ENCODE measurements around the gene MED13L.

The MED13L gene

DNA sequence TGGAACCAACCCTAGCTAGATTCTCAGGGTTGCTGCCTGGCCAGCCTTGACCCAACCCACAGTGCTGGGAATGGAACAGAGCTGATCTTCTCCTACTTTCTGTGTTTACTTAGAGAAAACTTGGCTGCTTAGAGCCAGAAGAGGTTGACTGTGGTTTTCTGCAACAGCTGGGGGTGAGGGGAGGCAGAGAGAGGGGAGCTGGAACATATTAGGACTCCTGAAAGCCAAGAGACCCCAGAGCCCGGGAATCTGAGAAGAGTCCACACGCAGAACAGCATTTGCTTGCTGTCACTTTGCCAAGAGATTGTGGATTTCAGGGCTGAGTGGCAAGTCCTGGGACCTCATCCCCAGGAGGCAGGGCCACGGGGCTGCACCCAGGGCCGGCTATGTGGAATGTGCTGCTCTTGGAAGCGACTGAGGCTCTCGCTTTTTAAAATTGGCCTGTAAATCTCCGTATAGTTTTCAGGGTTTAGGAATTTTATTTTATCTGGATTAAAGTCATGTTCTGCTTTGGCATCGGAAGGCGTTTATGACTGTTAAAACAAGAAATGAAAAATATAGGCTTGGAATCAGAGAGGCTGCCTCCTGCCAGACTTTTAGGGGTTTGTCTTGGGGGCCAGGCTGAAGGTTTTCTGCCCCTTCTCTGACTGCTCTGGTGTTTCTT is 22.3 kb upstream of the MED13L start:
- H3K9ac ChIP-seq, result 0 out of 22 replicates have a peak overlapping the region, but pooled peaks of 1 of the 11 experiments have one; percentile 15
- peak overlapping the region in 2 of 11 experiments; percentile 27 to 43; a peak in 3 of 22 replicates for H3K27ac ChIP-seq
- no peaks in the 10 kb centered on the region for H3K36me3 ChIP-seq
- peak overlapping the region in 8 of 11 experiments; percentile 8 to 58 (median 44); a peak in 11 of 22 replicates for H3K4me2 ChIP-seq
- H3K27me3 ChIP-seq, result no peaks in the 10 kb centered on the region
- H4K20me1 ChIP-seq, result no peaks in the 10 kb centered on the region
- no peak overlapping the region for H3K4me3 ChIP-seq
- peaks cover 23 to 71% (median 49%) of the 10 kb centered on the region in 10 experiments for H3K4me1 ChIP-seq
- H3K9me3 ChIP-seq (replicated peaks in 1 of 11), result peaks cover 0 to 8% (median 0%) of the 10 kb centered on the region in 11 experiments; a peak in 2 of 22 replicates
- TF ChIP-seq Cebpa-rat (IDR thresholded peaks at IDR 0.05), result no peak

DNA sequence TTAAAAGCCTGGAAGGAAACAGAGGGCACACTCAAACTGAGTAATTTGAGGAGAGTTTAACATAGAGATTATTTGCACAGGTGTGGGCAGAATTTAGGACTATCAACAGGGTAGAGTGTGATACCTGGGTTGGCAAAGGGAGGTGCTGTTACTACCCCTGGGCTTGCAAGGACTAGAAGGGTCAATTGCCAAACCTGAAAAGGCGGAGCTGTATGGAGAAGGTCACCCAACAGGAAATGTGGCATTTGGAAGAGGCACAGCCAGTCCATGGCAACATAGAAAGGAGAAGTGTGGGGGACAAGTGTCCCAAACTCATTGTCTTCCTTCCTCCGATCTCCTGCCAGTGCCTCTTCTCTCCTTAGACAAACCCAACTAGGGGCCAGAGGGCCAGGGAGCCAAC is 21.6 kb upstream of the MED13L start:
- H3K4me2 ChIP-seq, result peak overlapping the region in 7 of 11 experiments; percentile 14 to 58 (median 44); a peak in 12 of 22 replicates
- H4K20me1 ChIP-seq, result no peaks in the 10 kb centered on the region
- H3K27me3 ChIP-seq, result no peaks in the 10 kb centered on the region
- H3K27ac ChIP-seq, result no peak overlapping the region
- peaks cover 22 to 63% (median 43%) of the 10 kb centered on the region in 10 experiments for H3K4me1 ChIP-seq
- no peak for TF ChIP-seq Cebpa-rat (IDR thresholded peaks at IDR 0.05)
- peaks cover 0 to 8% (median 0%) of the 10 kb centered on the region in 11 experiments; a peak in 2 of 22 replicates for H3K9me3 ChIP-seq (replicated peaks in 1 of 11)
- H3K9ac ChIP-seq, result no peak overlapping the region
- no peak overlapping the region for H3K4me3 ChIP-seq
- H3K36me3 ChIP-seq, result no peaks in the 10 kb centered on the region

DNA sequence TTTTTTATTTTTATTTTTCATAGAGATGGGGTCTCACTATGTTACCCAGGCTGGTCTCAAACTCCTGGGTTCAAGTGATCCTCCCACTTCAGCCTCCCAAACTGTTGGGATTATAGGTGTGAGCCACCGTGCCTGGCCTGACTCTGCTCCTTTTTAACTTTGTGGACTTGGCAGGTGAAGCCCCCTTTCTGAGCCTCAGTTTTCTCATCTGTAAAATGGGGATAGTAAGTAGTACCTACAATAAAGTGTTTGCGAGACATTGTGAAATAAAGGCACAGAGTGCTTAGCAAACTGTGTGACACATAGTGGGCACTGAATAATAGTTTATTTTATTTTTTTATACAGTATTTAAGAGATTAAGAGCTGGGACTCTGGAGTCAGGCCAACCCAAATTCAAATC is 21.1 kb upstream of the MED13L start:
- H3K9me3 ChIP-seq (replicated peaks in 1 of 11), result peaks cover 0 to 8% (median 0%) of the 10 kb centered on the region in 11 experiments; a peak in 2 of 22 replicates
- no peaks in the 10 kb centered on the region for H3K36me3 ChIP-seq
- H3K4me2 ChIP-seq, result peak overlapping the region in 2 of 11 experiments; percentile 18 to 56; a peak in 3 of 22 replicates
- no peak for TF ChIP-seq Cebpa-rat (IDR thresholded peaks at IDR 0.05)
- H3K9ac ChIP-seq, result no peak overlapping the region
- no peaks in the 10 kb centered on the region for H3K27me3 ChIP-seq
- H3K4me1 ChIP-seq, result peaks cover 17 to 58% (median 39%) of the 10 kb centered on the region in 10 experiments
- H4K20me1 ChIP-seq, result no peaks in the 10 kb centered on the region
- H3K4me3 ChIP-seq, result no peak overlapping the region
- no peak overlapping the region for H3K27ac ChIP-seq

DNA sequence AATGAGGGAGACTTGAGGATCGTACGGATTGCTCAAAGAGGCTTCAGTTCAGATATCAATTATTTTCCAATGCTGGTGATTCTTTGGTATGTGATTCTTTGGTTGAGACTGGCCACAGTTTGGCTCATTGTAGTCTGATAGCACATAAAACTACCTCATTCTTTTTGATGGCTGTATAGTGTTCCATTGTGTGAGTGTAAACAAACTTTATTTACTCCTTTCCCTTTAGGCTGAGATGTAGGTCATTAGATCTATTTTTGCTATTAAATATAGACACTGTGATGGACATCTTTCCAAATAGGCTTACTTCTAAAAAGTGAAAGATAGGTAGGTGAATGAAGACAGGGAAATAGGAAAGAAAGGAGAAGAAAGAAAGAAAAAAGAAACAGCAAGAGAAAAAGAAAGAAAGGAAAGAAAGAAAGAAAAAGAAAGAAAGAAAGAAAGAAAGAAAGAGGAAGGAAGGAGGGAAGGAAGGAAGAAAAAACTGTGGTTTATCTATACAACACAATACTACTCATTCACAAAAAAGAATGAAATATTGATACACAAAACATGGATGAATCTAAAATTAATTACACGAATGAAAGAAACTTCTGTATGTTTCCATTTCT is 19.8 kb upstream of the MED13L start:
- H3K9ac ChIP-seq, result no peak overlapping the region
- no peak overlapping the region for H3K27ac ChIP-seq
- peaks cover 4 to 46% (median 26%) of the 10 kb centered on the region in 10 experiments; a peak in 19 of 20 replicates for H3K4me1 ChIP-seq
- peak overlapping the region in 4 of 11 experiments; percentile 7 to 33 (median 13); a peak in 3 of 22 replicates for H3K4me2 ChIP-seq
- H3K36me3 ChIP-seq, result no peaks in the 10 kb centered on the region
- H3K4me3 ChIP-seq, result no peak overlapping the region
- TF ChIP-seq Cebpa-rat (IDR thresholded peaks at IDR 0.05), result no peak
- no peaks in the 10 kb centered on the region for H4K20me1 ChIP-seq
- H3K27me3 ChIP-seq, result no peaks in the 10 kb centered on the region
- H3K9me3 ChIP-seq (replicated peaks in 1 of 11), result peaks cover 0 to 8% (median 0%) of the 10 kb centered on the region in 11 experiments; a peak in 2 of 22 replicates

DNA sequence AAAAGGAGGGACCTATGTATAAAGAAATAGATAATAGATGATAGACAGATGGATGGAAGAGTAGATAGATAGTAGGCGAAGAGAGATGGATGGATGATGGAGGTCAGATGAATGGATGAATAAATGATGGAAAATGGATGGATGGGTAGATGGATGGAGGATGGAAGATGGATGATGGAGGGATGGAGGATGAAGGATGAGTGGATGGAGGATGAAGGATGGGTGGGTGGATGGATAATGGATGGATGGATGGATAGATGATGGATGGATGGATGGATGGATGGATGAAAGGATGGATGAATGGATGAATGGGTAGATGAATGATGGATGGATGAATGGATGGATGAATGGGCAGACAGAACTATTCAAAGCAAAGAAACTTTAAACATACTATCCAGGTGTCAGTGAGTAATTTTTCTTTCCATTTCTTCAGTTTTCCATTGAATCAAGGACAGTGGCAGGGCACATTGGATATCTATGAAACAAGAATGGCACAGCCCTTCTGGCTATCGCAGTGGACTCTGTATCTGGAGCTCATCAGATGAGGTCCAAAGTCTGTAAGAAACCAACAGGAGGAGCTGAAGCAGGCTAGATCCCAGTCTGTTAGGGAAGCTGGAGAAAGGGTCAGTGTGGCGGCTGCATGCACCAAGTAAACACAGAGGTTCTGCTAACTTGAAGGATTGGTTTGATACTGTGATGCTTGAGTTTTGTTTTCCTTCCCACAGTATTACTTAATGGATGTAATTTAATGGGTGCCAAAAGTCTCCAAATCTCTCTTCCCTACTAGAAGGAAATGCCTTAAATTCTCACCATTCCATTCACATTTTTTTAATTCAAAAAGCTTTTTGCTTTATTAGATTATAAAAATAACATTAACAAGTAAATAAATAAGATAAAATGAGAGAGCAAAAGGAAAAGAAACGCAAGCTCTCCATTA is 18.1 kb upstream of the MED13L start:
- H3K36me3 ChIP-seq, result no peaks in the 10 kb centered on the region
- no peak for TF ChIP-seq Cebpa-rat (IDR thresholded peaks at IDR 0.05)
- H3K27me3 ChIP-seq, result no peaks in the 10 kb centered on the region
- H3K27ac ChIP-seq, result no peak overlapping the region
- no peak overlapping the region for H3K4me3 ChIP-seq
- no peaks in the 10 kb centered on the region for H4K20me1 ChIP-seq
- no peak overlapping the region for H3K9ac ChIP-seq
- H3K9me3 ChIP-seq (replicated peaks in 1 of 11), result peaks cover 0 to 8% (median 0%) of the 10 kb centered on the region in 11 experiments; a peak in 2 of 22 replicates
- H3K4me1 ChIP-seq, result peaks cover 0 to 29% (median 17%) of the 10 kb centered on the region in 10 experiments; a peak in 13 of 20 replicates
- no peak overlapping the region for H3K4me2 ChIP-seq

DNA sequence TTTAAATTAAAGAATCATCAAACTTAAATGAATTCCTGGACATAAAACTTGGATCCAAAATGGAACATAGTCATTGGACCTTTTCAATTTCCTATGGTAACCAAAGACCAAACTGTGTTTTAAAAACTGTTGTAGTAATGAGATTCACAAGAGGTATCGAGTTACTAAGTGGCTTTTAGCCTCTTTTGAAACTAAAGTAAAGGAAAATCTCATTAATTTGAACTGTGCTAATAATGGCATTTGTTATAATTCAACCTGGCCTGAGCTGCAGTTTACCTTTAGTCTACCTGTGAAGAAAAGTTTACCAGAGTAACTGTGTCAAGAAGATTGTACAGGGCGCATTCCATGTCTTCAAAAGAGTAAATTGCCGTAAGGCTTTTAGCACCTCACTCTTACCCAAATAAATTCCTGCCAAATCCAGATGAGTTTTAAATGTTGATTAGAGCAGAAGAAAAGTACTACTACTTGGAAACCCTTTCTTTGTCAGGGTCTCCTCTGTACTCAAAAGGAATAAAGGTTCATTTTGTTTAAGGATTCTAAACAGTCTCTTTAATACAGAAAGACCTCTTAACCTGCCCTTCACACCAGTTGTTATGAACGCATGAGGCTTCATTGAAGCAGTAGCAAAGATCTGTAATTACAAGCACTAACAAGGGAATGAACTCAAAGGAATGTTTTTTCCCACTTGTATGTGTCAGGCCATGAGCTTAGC is 17.1 kb upstream of the MED13L start:
- H3K9ac ChIP-seq, result no peak overlapping the region
- peaks cover 0 to 8% (median 0%) of the 10 kb centered on the region in 11 experiments; a peak in 2 of 22 replicates for H3K9me3 ChIP-seq (replicated peaks in 1 of 11)
- peaks cover 0 to 19% (median 11%) of the 10 kb centered on the region in 10 experiments; a peak in 13 of 20 replicates for H3K4me1 ChIP-seq
- H3K4me2 ChIP-seq, result no peak overlapping the region
- no peak overlapping the region for H3K27ac ChIP-seq
- no peaks in the 10 kb centered on the region for H3K36me3 ChIP-seq
- H3K27me3 ChIP-seq, result no peaks in the 10 kb centered on the region
- no peaks in the 10 kb centered on the region for H4K20me1 ChIP-seq
- no peak overlapping the region for H3K4me3 ChIP-seq
- no peak for TF ChIP-seq Cebpa-rat (IDR thresholded peaks at IDR 0.05)

DNA sequence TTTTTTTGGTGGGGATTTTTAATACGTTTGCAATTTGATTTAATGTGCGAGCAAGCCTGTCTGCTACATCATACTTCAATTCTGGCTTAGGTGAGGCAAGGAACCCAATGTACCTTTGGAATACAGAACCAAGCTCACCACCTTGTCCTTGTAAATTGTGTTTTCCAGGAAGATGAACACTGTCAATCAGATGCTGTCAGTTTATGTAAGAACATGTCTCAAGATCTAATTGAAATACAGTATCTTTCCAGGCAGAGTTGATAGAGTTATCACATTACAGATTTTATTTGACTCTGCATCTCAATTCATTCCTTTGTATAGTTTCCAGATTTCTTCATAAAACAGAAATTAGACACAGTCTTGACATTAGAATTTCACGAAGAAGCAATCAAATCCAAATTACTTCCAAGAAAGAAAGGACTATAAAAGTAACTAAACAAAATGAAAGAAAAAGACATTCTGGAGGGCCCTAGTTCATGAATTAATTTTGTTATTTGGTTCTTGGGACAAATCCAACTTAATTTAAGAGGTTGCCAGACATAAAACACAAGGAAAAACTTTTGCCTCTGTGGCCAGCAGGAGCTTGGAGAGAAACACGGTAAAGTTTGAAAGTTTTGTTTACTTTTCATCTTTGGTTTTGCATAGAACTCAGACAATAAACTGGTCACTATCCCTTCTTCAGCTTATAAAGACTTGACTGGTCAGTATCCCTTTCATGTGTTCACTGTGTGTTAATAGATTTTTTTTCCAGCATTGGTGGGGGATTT is 16.4 kb upstream of the MED13L start:
- Histone ChIP-seq H4K20me1 (no peaks in the 10 kb centered on the region), H3K4me3 (no peak overlapping the region), H3K27ac (no peak overlapping the region), H3K27me3 (no peaks in the 10 kb centered on the region), H3K4me1 (peaks cover 0 to 11% (median 4%) of the 10 kb centered on the region in 10 experiments; a peak in 11 of 20 replicates), H3K9me3 (replicated peaks in 1 of 11) (peaks cover 0 to 8% (median 0%) of the 10 kb centered on the region in 11 experiments; a peak in 2 of 22 replicates), H3K9ac (no peak overlapping the region), H3K4me2 (no peak overlapping the region), H3K36me3 (no peaks in the 10 kb centered on the region)
- no peak for TF ChIP-seq Cebpa-rat (IDR thresholded peaks at IDR 0.05)

DNA sequence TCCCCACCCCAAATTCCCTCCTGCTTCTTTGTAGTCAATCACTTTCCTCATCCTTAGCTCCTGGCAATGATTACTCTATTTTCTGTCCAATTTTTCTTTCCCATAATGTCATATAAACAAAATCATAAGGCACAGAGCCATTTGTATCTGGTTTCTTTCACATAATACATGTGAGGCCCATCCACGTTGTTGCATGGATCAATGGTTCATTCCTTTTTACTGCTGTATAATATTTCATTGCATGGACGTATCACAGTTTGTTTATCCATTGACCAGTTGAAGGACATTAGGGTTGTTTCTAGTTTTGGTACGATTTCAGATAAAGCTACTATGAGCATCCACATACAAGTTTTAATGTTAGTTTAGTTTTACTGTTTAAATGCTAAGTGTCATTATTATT is 13.7 kb upstream of the MED13L start:
- Histone ChIP-seq H3K4me2 (no peak overlapping the region), H3K9me3 (replicated peaks in 1 of 11) (no peaks in the 10 kb centered on the region), H4K20me1 (no peaks in the 10 kb centered on the region), H3K27me3 (no peaks in the 10 kb centered on the region), H3K4me3 (no peak overlapping the region), H3K9ac (no peak overlapping the region), H3K4me1 (peaks cover 0 to 5% (median 0%) of the 10 kb centered on the region in 10 experiments; a peak in 1 of 20 replicates), H3K27ac (no peak overlapping the region), H3K36me3 (no peaks in the 10 kb centered on the region)
- TF ChIP-seq Cebpa-rat (IDR thresholded peaks at IDR 0.05), result no peak

All from BLaER1 treated with 17β-estradiol and CSF1 and Interleukin-3, amounts not matched to agents 10 nM and 100 nM (cell line).